ENCODE results near the gene EIF6. TPM values are rescaled to one million over a fixed set of nuclear protein-coding genes. Genes with fewer than 3 reads are reported as not detected.
"Not testable (repeated sequence)": the region's sequence is repeated elsewhere in the genome, so short reads cannot be mapped to it uniquely, and the experiment has no call there.

Gene EIF6
- total RNA-seq, 2 donors from 2014 or later, result 127 to 132 TPM

DNA sequence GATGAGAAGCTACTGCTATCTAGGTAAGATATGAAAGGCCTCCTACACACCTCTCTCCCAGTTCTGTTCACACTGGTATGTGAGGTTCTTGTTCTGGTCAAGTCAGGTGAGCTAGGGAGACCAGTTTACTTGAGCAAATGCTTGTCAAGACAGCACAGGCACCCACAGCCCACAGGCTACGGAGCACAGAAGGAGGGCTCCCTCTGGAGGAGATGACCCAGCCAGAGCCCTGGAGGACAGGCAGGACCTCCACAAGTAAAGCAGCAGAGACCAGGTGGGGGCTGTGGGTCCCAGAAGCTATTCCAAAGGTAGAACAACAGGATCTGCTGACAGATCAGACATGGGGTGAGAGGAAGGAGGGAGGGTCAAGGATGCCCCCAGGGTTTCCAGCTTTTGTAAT, 19.8 kb downstream of the EIF6 start:
- Mint-ChIP-seq H3K9me3 (peaks cover 62% of the 10 kb centered on the region), H3K4me1 (peaks cover 32% of the 10 kb centered on the region), H3K4me3 (peak overlapping the region; percentile 40), H3K27me3 (ENCODE audit: insufficient read depth) (no peaks in the 10 kb centered on the region), H3K36me3 (ENCODE audit: low read depth) (no peaks in the 10 kb centered on the region), H3K27ac (no peak overlapping the region)
- no peak overlapping the region for H3K27ac ChIP-seq (ENCODE audit: low read depth, low read length)
- no peak overlapping the region for H3K4me3 ChIP-seq (ENCODE audit: low read length)
- TF ChIP-seq, protein P1, sequence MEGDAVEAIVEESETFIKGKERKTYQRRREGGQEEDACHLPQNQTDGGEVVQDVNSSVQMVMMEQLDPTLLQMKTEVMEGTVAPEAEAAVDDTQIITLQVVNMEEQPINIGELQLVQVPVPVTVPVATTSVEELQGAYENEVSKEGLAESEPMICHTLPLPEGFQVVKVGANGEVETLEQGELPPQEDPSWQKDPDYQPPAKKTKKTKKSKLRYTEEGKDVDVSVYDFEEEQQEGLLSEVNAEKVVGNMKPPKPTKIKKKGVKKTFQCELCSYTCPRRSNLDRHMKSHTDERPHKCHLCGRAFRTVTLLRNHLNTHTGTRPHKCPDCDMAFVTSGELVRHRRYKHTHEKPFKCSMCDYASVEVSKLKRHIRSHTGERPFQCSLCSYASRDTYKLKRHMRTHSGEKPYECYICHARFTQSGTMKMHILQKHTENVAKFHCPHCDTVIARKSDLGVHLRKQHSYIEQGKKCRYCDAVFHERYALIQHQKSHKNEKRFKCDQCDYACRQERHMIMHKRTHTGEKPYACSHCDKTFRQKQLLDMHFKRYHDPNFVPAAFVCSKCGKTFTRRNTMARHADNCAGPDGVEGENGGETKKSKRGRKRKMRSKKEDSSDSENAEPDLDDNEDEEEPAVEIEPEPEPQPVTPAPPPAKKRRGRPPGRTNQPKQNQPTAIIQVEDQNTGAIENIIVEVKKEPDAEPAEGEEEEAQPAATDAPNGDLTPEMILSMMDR (conservative IDR thresholded peaks at IDR 0.05), result peak; percentile 80
- peaks cover 20% of the 10 kb centered on the region for H3K4me1 ChIP-seq (ENCODE audit: control insufficient read depth, insufficient read depth, low read length)
- no peaks in the 10 kb centered on the region for H3K9me3 ChIP-seq (ENCODE audit: control insufficient read depth, low read length)
- no peak overlapping the region for H3K9ac ChIP-seq (ENCODE audit: extremely low read depth, low read length, poor library complexity, severe bottlenecking)
- no peaks in the 10 kb centered on the region for H3K36me3 ChIP-seq (ENCODE audit: control insufficient read depth, insufficient read depth, low read length)
- no peaks in the 10 kb centered on the region for H3K27me3 ChIP-seq (ENCODE audit: control insufficient read depth, insufficient read depth, low read length, poor library complexity, severe bottlenecking)
- DNase-seq, result peak; percentile 87
- WGBS, 2 experiments (ENCODE audit: insufficient coverage in 1 of 2, insufficient read length in 1 of 2), result 50 to 59% methylated on average over 1 of the region's 1 CpG

DNA sequence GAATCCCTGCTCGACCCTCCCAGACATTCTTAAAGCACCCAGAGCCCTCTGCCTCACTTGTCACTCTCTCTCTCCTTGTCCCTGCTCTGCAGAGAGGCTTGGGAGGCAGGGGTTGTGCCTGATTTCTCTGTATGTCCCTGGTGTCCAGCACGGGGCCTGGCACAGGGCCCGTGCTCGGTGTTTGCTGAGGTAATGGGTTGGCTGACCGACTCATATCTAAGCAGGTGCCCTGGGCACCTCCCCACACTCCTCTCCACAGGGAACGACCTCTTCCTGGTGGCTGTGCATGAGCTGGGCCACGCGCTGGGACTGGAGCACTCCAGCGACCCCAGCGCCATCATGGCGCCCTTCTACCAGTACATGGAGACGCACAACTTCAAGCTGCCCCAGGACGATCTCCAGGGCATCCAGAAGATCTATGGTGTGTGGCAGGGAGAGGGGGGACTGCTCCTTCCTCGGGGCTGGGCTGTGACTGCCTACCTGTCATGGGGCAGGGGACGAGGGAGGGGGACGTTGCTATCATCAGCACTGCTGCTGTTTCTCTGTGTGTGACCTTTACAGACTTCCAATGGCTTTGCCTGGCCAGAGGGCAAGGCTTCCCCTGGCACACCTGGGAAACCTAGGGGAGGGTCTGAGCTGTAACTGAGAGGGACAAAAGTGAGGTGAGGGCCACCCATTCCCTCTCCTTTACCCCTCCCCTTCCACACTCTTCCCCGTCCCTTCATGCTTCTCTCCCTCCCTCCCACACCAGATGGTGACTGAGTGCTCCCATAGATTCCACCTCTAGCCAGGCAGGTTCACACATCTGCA, 20.8 kb downstream of the EIF6 start:
- TF ChIP-seq, protein P1 (conservative IDR thresholded peaks at IDR 0.05), result no peak
- Mint-ChIP-seq H3K9me3 (peaks cover 62% of the 10 kb centered on the region), H3K36me3 (ENCODE audit: low read depth) (no peaks in the 10 kb centered on the region), H3K4me1 (peaks cover 37% of the 10 kb centered on the region), H3K4me3 (peak overlapping the region; percentile 40), H3K27ac (peak overlapping the region; percentile 99), H3K27me3 (ENCODE audit: insufficient read depth) (no peaks in the 10 kb centered on the region)
- no peaks in the 10 kb centered on the region for H3K36me3 ChIP-seq (ENCODE audit: control insufficient read depth, insufficient read depth, low read length)
- DNase-seq, result no peak
- no peaks in the 10 kb centered on the region for H3K9me3 ChIP-seq (ENCODE audit: control insufficient read depth, low read length)
- WGBS, 2 experiments (ENCODE audit: insufficient coverage in 1 of 2, insufficient read length in 1 of 2), result 81 to 98% methylated on average over 4 to 17 of the region's 17 CpGs
- H3K27me3 ChIP-seq (ENCODE audit: control insufficient read depth, insufficient read depth, low read length, poor library complexity, severe bottlenecking), result no peaks in the 10 kb centered on the region
- H3K9ac ChIP-seq (ENCODE audit: extremely low read depth, low read length, poor library complexity, severe bottlenecking), result peak overlapping the region; percentile 91
- H3K4me3 ChIP-seq (ENCODE audit: low read length), result peak overlapping the region; percentile 68
- peak overlapping the region; percentile 89 for H3K27ac ChIP-seq (ENCODE audit: low read depth, low read length)
- H3K4me1 ChIP-seq (ENCODE audit: control insufficient read depth, insufficient read depth, low read length), result peaks cover 22% of the 10 kb centered on the region

DNA sequence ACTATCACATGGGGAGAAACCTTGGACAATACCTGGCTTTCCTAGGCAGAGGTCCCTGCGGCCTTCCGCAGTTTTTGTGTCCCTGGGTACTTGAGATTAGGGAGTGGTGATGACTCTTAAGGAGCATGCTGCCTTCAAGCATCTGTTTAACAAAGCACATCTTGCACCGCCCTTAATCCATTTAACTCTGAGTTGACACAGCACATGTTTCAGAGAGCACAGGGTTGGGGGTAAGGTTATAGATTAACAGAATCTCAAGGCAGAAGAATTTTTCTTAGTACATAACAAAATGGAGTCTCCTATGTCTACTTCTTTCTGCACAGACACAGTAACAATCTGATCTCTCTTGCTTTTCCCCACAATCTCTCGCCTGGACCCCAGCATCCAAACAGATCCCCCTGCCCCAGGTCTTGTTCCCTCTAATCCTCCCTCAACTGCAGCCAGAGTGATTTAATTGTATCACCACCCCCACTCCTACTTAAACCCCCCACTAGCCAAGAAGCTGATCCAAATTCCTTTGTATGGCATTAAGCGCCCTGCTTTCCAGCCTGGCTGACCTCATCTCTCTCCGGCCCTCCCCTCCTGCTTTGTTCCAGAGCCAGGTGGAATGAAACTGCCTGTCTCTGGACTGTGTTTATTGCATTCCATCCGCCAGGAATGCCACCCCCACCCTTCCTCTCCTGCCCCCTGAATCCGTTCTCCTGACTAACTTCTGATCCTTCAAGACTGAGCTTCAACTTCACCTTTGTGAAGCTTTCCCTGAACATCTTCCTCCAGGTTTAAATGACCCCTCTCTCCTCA, 21.6 kb downstream of the EIF6 start:
- H3K9me3 Mint-ChIP-seq, result peaks cover 59% of the 10 kb centered on the region
- Histone ChIP-seq H3K4me3 (ENCODE audit: low read length) (peak overlapping the region; percentile 68), H3K4me1 (ENCODE audit: control insufficient read depth, insufficient read depth, low read length) (peaks cover 22% of the 10 kb centered on the region), H3K9ac (ENCODE audit: extremely low read depth, low read length, poor library complexity, severe bottlenecking) (peak overlapping the region; percentile 91), H3K27ac (ENCODE audit: low read depth, low read length) (peak overlapping the region; percentile 89)
- not testable (repeated sequence) for H3K36me3 Mint-ChIP-seq (ENCODE audit: low read depth); H3K27me3 ChIP-seq (ENCODE audit: control insufficient read depth, insufficient read depth, low read length, poor library complexity, severe bottlenecking); H3K36me3 ChIP-seq (ENCODE audit: control insufficient read depth, insufficient read depth, low read length); H3K27me3 Mint-ChIP-seq (ENCODE audit: insufficient read depth); H3K9me3 ChIP-seq (ENCODE audit: control insufficient read depth, low read length)
- 6 to 17% methylated on average over 4 to 5 of the region's 8 CpGs for WGBS, 2 experiments (ENCODE audit: insufficient coverage in 1 of 2, insufficient read length in 1 of 2)
- peak; percentile 91 for DNase-seq
- H3K4me3 Mint-ChIP-seq, result peak overlapping the region; percentile 40
- TF ChIP-seq, protein P1 (conservative IDR thresholded peaks at IDR 0.05), result peak; percentile 55
- peak overlapping the region; percentile 99 for H3K27ac Mint-ChIP-seq
- H3K4me1 Mint-ChIP-seq, result peaks cover 37% of the 10 kb centered on the region

DNA sequence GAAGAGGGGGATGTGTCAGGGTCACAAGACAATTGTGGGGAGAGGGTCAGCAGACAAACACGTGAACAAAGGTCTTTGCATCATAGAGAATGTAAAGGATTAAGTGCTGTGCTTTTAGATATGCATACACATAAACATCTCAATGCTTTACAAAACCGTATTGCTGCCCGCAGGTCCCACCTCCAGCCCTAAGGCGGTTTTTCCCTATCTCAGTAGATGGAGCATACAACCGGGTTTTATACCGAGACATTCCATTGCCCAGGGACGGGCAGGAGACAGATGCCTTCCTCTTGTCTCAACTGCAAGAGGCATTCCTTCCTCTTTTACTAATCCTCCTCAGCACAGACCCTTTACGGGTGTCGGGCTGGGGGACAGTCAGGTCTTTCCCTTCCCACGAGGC, 22.3 kb downstream of the EIF6 start:
- not testable (repeated sequence) for H3K4me3 Mint-ChIP-seq

More for the DNA sequence above, 22.3 kb downstream of the EIF6 start:
- H3K36me3 ChIP-seq (ENCODE audit: control insufficient read depth, insufficient read depth, low read length); H3K27me3 Mint-ChIP-seq (ENCODE audit: insufficient read depth); H3K9ac ChIP-seq (ENCODE audit: extremely low read depth, low read length, poor library complexity, severe bottlenecking); H3K27me3 ChIP-seq (ENCODE audit: control insufficient read depth, insufficient read depth, low read length, poor library complexity, severe bottlenecking); H3K27ac ChIP-seq (ENCODE audit: low read depth, low read length); H3K36me3 Mint-ChIP-seq (ENCODE audit: low read depth); H3K4me3 ChIP-seq (ENCODE audit: low read length); H3K9me3 ChIP-seq (ENCODE audit: control insufficient read depth, low read length); DNase-seq: not testable (repeated sequence)
- WGBS, 2 experiments (ENCODE audit: insufficient coverage in 1 of 2, insufficient read length in 1 of 2), result 15% methylated on average over 6 of the region's 10 CpGs; no CpG with 5 or more reads in 1 of the 2 experiments
- peaks cover 53% of the 10 kb centered on the region for H3K9me3 Mint-ChIP-seq
- peaks cover 37% of the 10 kb centered on the region for H3K4me1 Mint-ChIP-seq
- H3K4me1 ChIP-seq (ENCODE audit: control insufficient read depth, insufficient read depth, low read length), result peaks cover 22% of the 10 kb centered on the region
- H3K27ac Mint-ChIP-seq, result peak overlapping the region; percentile 92
